GM18511 (cell line): ENCODE data around the gene CRTAP.
A peak's percentile ranks its signal among the peaks of the same experiment; 100 is the strongest.
"Not testable (repeated sequence)": the region's sequence is repeated elsewhere in the genome, so short reads cannot be mapped to it uniquely, and the experiment has no call there.

Source experiments
- ATAC-seq: cut with Tn5 transposase; IDR thresholded peaks from one replicate; pipeline ENCODE4 v1.9.1; 2021; ENCODE audit warnings: mild to moderate bottlenecking, moderate library complexity; ENCODE audit not compliant: unreplicated experiment

Gene CRTAP

GRCh38 chr3:33099109-33099645, 14.6 kb upstream of the CRTAP start:
- no peak for ATAC-seq

DNA sequence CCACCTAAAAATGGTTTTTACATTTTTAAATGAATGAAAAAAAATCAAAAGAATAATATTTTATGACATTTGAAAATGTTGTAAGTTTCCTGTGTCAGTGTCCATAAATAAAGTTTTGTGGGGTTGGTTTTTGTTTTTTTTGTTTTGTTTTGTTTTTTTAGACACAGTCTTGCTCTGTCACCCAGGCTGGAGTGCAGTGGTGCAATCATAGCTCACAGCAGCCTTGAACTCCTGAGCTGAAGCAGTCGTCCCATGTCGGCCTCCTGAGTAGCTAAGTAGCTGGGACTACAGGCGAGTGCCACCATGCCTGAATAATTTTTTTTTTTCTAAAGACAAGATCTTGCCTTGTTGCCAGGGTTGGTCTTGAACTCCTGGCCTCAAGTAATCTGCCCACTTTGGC, 14.1 kb upstream of the CRTAP start:
- ATAC-seq: no peak

DNA sequence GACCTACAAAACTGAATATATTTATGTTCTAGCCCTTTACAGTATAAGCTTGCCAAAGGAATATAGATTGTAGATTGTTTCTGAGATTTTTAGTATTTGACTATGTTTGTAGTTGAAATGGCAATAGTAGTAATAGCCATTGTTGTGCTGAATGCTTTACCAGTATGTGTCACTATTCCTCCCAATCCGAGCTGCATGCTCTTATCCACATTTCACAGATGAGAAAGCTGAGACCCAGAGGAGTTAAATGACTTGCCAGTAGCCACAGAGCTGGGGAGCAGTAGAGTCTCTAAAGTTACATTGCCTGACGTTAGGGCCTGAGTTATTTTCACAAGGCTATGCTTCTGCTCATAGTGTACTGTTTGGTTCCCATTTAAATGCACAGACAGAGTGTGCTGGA, 13.6 kb upstream of the CRTAP start:
- no peak for ATAC-seq

- ATAC-seq: no peak
Observed at GRCh38 chr3:33103034-33103433, 10.8 kb upstream of the CRTAP start.

DNA sequence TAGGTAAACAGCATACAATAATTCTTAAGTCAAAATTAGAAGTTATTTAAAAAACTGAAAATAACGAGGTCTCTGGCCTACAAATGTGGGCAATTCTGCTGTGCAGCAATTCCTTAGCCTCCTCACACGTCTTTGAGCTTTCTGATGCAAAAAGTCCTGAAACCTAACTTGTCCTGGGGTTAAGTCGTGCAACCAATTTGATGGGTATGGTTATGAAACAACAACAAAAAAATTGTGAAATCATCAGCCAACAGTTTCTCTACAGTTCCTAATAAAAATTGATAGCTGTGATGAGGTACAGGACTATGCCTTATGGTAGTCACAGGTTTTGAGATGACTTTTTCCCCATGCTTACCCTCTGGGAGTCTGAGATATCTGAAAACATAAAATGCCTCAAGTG, 10.3 kb upstream of the CRTAP start:
- ATAC-seq: no peak

DNA sequence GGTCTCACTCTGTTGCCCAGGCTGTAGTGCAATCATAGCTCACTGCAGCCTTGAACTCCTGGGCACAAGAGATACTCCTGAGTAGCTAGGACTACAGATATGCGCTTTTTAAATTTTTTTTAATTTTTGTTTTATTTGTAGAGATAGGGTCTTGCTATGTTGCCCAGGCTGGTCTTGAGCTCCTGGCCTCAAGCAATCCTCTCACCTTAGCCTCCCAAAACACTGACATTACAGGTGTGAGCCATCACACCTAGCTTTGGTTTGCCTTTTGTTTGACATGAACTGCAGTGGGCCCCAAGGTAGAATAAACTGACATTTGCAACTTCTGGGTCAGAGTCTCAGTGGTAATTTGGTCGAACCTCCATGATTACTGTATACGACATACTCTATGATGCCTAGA, 9.0 kb upstream of the CRTAP start:
- ATAC-seq: no peak

GRCh38 chr3:33105341-33105948, 8.4 kb upstream of the CRTAP start:
- ATAC-seq: no peak

DNA sequence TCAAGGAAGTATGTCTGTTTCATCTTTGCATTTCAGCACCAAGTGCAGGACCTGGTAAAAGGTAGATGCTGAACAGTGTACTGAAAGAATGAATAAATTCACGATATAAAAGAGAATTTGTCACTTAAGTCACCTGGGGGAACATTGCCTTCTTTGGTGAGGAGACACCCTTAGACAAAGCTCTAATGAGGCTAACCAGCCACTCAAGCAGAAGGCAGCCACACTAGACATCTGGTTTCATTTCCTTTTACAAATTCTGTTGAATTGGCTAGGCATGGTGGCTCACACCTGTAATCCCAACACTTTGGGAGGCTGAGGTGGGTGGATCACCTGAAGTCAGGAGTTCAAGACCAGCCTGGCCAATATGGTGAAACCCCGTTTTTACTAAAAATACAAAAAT, 7.0 kb upstream of the CRTAP start:
- not testable (repeated sequence) for ATAC-seq

- ATAC-seq: peak; percentile 36
Observed at GRCh38 chr3:33111581-33111980, 2.2 kb upstream of the CRTAP start.

DNA sequence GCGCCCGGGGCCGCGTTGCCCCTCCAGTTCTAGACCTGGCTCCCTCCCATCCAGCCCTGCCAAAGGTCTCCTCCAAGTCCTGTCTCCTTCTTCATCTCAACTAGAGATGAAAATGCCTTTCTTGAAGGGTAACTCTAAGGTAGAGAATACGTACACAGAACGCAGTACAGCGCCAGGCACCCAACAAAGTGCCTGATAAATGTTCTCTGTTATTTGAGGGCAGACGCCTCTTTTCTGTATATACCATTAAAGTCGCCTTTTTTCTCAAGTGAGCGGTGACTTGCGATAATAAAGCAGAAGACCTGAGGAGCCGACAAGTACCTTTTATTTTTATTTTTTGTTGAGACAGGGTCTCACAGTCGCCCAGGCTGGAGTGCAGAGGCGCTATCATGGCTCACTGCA, 809 bp downstream of the CRTAP start:
- no peak for ATAC-seq

GRCh38 chr3:33115024-33115768, 1.4 kb downstream of the CRTAP start:
- ATAC-seq: no peak

GRCh38 chr3:33117461-33117860, 3.6 kb downstream of the CRTAP start:
- ATAC-seq: no peak

GRCh38 chr3:33119891-33120290, 6.1 kb downstream of the CRTAP start:
- ATAC-seq: no peak

DNA sequence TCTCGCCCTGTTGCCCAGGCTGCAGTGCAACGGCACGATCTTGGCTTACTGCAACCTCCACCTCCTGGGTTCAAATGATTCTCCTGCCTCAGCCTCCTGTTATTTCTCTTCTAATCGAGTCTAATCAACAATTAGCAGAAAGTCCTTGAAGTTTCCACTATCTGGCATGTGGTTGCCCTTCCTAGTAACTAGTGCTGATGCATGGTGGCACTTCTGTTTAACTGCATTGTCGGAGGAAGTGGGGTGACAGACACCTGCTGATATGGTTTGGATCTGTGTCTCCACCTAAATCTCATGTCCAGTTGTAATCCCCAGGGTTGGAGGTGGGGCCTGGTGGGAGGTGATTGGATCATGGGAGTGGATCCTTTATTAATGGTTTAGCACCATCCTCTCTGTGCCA, 9.2 kb downstream of the CRTAP start:
- ATAC-seq: no peak

DNA sequence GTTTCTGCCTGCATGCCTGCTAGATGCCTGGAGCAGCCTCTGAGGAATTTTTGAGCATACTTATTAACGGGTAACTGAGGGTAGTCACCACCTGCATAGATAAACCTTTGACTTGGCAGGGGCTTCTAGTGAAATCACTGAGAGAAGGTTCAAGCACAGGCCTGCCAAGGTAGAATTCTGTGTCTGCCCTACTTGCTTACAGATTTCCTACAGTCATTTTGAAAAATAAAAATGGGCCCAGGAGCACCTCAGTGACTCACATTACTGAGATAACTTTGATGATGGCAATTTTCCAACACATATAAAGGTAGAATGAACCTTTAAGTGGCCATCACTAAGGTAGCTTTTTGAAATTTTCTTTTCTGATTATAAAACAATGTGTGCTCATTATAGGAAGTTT, 10.8 kb downstream of the CRTAP start:
- ATAC-seq: no peak

DNA sequence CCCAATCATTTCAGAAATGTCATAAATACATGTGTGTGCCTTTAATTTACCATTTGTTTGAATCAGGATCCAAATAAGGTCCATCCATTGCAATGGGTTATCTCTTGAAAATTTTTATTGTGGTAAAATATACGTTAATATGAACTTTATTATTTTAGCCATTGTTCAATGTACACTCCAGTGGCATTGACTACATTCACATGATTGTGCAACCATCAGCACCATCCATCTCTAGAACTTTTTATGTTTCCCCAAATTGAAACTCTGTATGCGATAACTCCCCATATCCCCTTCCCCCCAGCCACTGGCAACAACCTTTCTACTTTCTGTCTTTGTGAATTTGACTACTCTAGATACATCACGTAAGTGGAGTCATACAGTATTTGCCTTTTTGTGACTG, 12.0 kb downstream of the CRTAP start:
- ATAC-seq: no peak

- no peak for ATAC-seq
Observed at GRCh38 chr3:33128706-33129105, 14.9 kb downstream of the CRTAP start.

DNA sequence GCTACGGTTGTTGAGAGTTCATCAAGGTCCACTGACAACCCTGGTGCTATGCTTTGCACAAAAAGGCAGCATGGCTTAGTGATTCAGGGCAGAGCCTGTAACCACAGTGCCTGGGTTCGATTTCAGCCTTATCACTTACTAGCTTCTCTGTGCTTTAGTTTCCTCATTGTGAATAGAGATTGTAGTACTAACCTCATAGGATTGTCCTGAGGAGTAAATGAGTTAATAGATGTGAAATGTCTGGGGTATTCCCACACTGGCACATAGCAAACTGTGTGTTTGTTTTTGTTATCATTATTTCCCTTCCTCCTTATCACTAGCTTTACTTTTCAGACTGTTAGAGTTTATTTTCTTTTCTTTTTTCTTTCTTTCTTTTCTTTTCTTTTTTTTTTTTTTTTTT, 16.3 kb downstream of the CRTAP start:
- ATAC-seq: no peak

GRCh38 chr3:33131331-33132018, 17.7 kb downstream of the CRTAP start:
- peak; percentile 92 for ATAC-seq

DNA sequence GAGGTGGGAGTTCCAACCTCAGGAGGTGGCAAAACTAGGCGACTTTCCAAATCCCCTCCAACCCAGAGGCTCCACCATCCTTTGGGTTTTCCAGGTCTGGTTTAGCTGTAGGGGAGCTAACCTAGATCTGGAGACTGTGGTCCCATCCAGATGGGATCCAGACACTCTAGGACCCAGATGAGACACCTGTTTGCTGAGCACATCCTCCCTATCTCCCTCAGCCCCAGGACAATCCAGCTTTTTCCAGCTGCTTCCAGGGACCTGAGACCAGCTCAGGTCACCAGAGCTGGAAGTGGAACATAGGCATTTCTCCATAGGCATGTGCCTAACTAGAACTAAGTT, 18.2 kb downstream of the CRTAP start:
- peak; percentile 8 for ATAC-seq

DNA sequence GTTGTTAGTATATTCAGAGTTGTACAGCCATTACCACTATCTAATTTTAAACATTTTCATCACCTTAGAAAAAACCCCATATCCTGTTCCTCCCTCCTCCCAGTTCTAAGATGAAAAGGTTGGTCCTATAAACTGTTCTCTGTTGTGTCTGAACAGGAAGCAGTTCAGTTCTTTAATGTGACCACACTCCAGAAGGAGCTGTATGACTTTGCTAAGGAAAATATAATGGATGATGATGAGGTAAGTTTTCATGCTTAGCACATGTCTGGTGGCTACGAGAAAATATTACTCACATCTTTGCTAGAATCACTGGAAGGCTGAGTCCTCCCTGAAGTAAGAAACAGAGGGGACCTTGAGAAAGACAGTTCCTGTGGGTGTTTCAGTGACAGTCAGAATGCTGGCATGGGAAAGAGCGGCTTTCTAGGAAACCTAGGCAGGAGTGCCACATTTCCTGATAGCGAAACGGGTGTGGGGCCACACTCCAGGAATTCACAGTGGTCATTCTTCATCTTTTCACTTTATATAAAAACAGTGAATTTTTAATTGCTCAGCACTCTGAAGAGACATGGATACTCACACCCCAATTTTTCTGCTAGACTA, 20.3 kb downstream of the CRTAP start:
- ATAC-seq: no peak

DNA sequence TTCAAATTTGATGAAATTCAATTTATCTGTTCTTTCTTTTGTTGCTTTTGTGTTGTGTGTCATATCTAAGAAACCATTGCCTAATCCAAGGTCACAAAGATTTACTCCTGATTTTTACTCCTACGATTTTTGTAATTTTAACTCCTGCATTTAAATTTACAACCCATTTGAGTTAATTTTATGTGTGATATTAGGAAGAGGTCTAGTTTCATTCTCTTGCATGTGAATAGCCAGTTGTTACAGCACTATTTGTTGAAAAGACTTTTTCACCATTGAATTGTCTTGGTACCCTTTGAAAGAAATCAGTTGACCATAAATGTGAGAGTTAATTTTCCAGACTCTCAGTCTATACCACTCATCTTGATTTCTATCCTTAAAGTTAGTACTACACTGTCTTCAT, 23.9 kb downstream of the CRTAP start:
- no peak for ATAC-seq
